ENCODE results near the gene PI4KA.
"Not testable (repeated sequence)": the region's sequence is repeated elsewhere in the genome, so short reads cannot be mapped to it uniquely, and the experiment has no call there.

Gene PI4KA

DNA sequence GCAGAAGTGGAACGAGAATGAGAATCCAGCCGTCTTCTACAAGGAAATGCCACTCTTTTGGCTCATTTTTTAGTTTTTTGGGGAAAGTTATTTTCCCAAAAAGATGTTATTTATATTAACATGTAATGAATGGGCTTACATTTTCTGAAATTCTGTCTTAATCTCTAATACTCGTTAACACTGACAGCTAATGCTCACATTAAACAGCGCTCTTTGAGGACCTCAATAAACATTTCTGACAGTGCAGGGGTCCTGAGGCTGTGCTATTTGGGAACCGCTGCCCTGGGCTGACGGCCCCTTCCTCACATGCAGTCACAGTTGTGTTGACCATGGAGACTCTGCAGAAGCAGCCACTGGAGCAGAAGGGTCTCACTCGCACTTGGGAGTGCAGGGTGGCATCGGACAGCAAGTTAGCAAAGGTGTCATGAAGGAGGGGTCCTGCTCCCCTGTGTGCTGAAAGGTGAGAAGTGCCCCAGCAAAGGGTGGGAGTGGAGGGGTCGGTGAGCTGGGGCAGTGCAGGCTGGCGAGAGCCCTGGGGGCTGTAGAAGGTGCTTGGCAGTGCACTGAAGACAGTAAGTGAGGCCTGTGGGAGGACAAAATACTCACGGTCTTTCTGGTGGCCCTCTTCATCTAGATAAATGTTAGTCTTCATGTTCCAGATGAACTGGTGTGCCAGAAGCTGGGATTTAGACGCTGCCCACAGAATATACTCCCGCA, 137.8 kb downstream of the PI4KA start:
- no peak for DNase-seq

- peak; percentile 50 to 81 for DNase-seq
These were observed 139.9 kb downstream of the PI4KA start for GRCh38 chr22:20718727-20719126.

DNA sequence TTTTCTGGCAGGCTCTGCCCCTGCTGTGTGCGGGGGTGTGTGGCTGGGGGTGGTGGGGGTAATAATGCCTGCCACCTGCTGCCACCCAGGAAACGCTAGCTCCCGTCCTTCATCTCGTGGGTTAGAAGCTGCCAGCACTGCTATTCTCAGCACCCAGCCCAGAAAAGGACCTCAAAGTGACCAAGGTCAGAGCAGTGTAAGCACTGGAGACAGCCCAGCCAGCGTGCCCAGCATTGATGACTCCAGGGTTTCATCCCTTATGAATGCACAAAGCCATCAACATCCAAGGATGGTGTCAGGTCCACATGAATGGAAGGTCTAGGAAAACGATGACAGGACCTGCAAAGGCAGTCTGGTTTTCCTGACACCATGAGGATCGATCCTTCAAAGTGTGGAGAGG, 140.6 kb downstream of the PI4KA start:
- DNase-seq: not testable (repeated sequence)

DNA sequence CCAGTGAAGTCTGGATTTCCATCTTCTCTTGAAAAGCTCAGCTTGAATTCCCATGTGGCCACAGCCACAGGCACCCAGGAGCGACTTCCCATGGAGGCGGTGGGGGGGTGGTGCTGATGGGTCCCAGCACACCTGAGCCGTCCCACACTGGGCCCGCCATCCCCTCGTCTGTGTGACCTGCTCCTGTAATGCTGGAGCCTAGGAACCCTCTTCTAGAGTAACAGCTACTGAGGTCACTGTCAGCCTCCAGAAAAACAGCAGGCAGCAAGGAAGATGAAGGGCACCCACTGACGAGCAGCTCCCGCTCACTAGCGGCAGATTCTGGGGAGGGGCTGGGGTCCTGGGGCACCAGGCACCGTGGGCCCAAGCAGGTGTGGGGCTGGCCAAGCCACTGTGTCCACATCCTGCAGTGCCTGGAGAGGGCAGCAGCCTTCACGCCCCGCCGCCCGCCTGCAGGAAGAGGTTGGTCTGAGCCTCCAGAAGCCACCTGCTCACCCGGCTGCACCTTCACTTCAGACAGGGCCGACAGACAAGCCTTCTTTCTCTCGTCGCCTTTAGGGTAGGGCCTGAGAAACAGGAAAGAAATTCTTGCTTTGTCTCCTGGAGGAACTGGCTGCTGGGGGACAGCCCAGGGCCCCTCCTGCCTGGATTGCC, 141.3 kb downstream of the PI4KA start:
- DNase-seq: not testable (repeated sequence)

GRCh38 chr22:20713116-20713515, 145.5 kb downstream of the PI4KA start:
- not testable (repeated sequence) for DNase-seq

GRCh38 chr22:20709966-20710365, 148.6 kb downstream of the PI4KA start:
- not testable (repeated sequence) for DNase-seq

DNA sequence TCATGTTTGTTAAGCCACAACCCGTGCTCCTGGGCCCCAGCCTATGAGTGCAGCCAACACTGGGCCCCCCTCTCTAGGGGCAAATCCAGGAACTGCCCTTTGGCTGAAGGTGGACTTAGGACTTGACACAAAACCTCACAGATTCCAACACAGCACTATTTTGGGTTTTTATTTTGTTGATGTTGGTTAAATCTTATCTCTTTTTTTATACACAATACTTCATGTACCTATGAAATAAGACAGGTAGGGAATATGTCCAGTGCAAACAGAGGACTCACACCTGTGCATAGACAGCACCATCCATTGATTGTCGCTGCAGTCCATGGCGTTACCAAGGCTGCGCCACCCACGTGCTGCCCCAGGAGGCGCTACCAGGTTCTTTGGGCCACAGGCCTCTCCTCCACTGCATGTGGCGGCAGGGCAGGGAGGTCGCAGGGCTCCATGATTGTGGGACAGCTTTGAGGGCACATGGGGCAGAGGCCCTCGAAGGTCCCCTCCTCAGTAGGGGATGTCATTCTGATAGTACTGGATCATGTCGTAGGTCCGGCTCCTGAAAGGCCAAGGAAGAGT, 151.0 kb downstream of the PI4KA start:
- not testable (repeated sequence) for DNase-seq

GRCh38 chr22:20703816-20704609, 154.6 kb downstream of the PI4KA start:
- not testable (repeated sequence) for DNase-seq

DNA sequence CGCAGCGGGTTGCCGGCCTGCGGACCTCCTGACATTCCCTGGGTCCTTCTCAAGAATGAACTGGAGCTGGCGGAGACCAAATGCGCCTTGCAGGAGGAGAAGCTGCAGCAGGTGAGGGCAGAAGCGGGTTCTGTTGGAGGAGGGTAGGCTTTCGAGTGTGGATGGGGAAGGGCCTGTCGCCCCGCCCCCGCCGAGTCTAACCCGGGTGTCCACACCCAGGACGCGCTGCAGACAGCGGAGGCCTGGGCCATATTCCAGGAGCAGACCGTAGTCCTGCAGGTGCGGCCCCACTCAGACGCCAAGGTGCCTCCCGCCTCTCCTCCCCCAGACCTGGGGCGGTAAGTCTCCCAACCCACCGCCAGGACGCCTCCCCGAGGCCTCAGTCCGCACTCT, 155.2 kb downstream of the PI4KA start:
- DNase-seq: not testable (repeated sequence)

GRCh38 chr22:20702546-20703413, 155.8 kb downstream of the PI4KA start:
- DNase-seq: peak; percentile 82 to 86

GRCh38 chr22:20702175-20702545, 156.5 kb downstream of the PI4KA start:
- DNase-seq: not testable (repeated sequence)

GRCh38 chr22:20701680-20702136, 156.9 kb downstream of the PI4KA start:
- DNase-seq: not testable (repeated sequence)

GRCh38 chr22:20700347-20700746, 158.3 kb downstream of the PI4KA start:
- DNase-seq: not testable (repeated sequence)

GRCh38 chr22:20699856-20700255, 158.8 kb downstream of the PI4KA start:
- DNase-seq: not testable (repeated sequence)

DNA sequence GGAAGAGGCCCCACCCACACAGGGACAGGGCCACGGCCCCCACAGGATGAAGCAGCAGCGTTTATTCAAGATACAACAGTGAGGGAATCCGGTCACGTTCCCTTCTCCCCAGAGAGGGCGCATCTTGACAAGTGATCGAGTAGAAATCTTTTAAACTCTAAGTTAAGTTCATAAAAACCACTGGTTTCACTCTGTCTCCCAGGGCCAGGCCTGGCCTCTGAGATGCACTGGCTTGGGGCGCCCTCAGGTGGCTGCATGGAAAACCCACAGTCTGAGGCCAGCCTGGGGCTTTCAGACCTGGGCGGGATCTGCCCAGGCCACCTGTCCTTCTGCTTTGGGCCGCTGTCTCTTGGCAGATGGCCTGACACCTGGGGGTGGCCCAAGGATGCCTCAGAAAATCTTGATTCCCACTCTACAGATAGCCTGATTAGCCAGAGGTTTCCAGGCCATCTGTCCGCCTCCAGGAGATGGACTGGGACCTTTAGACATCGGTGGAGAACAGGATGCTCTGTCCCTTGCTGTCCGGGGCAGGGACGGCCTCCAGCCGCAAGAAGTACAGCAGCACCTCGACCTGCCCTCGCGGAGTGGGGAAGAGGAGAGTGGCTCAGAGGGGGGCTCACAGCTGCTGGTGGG, 161.0 kb downstream of the PI4KA start:
- peak in 1 of 2 experiments; percentile 18 for DNase-seq

DNA sequence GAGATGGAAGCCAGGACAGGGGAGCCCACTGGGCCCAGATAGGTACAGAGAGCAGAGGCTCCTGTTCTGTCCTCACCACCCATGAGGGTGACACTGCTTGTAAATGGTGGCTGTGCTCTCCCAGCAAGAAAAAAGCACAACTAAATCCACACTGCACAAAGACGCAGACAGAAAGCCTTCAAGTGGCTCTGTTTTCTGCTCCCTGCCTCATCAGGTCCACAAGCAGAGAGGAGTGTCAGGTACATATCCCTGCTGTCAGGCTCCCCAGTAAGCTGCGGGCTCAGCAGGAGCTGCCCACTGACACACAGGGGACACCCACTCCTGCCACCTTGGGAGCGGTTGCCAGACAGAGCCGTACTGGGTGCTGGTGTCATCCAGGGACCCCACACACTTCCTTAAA, 162.6 kb downstream of the PI4KA start:
- not testable (repeated sequence) for DNase-seq

GRCh38 chr22:20695205-20695604, 163.4 kb downstream of the PI4KA start:
- DNase-seq: not testable (repeated sequence)

DNA sequence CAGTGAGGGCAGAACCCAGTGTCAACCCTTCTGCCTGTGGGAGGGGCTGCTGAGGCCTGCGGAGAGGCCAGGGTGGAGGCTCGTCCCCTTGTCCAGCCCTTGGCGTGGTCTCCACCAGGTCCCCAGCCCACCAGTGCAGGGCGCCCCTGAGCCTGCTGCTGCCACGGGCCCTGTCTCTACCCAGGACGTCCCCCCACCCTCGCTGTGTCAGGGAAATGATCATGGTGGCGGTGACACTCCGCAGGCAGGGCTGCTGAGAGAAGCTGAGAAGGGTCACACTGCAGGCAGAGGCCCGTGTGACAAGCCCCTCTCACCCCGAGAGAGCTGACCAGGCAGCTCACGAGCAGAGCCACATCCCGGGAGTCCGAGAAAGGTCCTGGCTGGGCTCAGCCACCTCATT, 164.4 kb downstream of the PI4KA start:
- DNase-seq: not testable (repeated sequence)

GRCh38 chr22:20692926-20693325, 165.7 kb downstream of the PI4KA start:
- not testable (repeated sequence) for DNase-seq

DNA sequence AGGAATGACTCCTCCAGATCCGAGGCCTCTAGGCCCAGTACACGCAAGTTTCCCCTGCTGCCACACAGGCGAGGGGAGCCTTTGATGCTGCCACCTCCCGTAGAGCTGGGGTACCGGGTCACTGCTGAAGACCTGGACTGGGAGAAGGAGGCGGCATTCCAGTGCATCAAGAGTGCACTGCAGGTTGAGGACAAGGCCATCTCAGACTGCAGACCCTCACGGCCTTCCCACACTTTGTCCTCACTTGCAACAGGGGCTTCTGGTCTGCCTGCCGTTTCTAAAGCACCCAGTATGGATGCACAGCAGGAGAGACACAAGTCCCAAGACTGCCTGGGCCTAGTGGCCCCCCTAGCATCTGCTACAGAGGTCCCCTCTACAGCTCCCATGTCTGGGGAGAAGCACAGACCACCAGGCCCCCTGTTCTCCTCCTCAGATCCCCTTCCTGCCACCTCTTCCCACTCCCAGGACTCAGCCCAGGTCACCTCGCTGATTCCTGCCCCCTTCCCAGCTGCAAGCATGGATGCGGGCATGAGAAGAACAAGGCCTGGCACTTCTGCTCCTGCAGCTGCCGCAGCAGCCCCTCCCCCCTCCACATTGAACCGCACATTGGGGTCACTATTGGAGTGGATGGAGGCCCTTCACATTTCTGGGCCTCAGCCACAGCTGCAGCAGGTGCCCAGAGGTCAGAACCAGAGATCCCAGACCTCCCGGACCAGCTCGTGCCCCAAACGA, 167.9 kb downstream of the PI4KA start:
- not testable (repeated sequence) for DNase-seq
